GM12878 (cell line): ENCODE results near the gene MCTP2. TPM values are rescaled to one million over a fixed set of nuclear protein-coding genes. Genes with fewer than 3 reads are reported as not detected.

Experiments
- ATAC-seq: fragments of 200-7000 bp; cut with Tn5 transposase; 3 replicates; pipeline ENCODE4 v1.9.1; 2020; ENCODE audit warnings: mild to moderate bottlenecking, moderate library complexity
- BruUV-seq: library from RNA; stranded (reverse); fragments of 400-500 nt; replicated peaks from 2 replicates; lab custom pipeline; 2021; lab: Mats Ljungman, UMichigan
- CTCF ChIA-PET: fragments of 300-600 bp; sonication (Branson Sonifier 250); formaldehyde crosslinking; extraction: SDS; loops from one replicate; lab custom pipeline; 2021; ENCODE audit warnings: inconsistent platforms; lab: Yijun Ruan, JAX
- POLR2A ChIA-PET: fragments of 350-600 bp; formaldehyde crosslinking; extraction: SDS; loops from one replicate; lab custom pipeline; 2021; ENCODE audit warnings: inconsistent platforms; lab: Charles Lee
- RAD21 ChIA-PET: fragments of 300-600 bp; sonication (Branson Sonifier 250); formaldehyde crosslinking; loops from one replicate; lab custom pipeline; 2023; ENCODE audit warnings: antibody characterized with exemption; ENCODE audit not compliant: unreplicated experiment; lab: Charles Lee
- SMC1A ChIA-PET: fragments of 300-600 bp; sonication (Branson Sonifier 250); formaldehyde crosslinking; loops from one replicate; lab custom pipeline; 2023; ENCODE audit not compliant: unreplicated experiment, uncharacterized antibody; lab: Charles Lee
- DNase-seq: peaks from one replicate; pipeline ENCODE4 v3.0.0-alpha.2; 2011; ENCODE audit warnings: low read depth, low spot score
- FAIRE-seq: peaks from 3 replicates; lab custom pipeline; 2011; peaks lifted over from hg19 to GRCh38; lab: Jason Lieb, UNC
- H2AFZ ChIP-seq: 2 replicates; pipeline ENCODE4 v1.6.0; 2011; ENCODE audit warnings: low read depth, low read length, control low read depth; ENCODE audit not compliant: control insufficient read depth
- H3K27ac ChIP-seq: 2 replicates; pipeline ENCODE4 v1.5.1; 2011; ENCODE audit warnings: control low read depth; ENCODE audit not compliant: control insufficient read depth, insufficient read depth
- H3K27me3 ChIP-seq, 2 experiments: replicated peaks in 1 of 2; 2 replicates each; pipeline versions ENCODE4 v1.6.0 to v1.6.1; 2011; ENCODE audit warnings: low read length in 1 of 2; ENCODE audit not compliant: control insufficient read depth in 2 of 2, insufficient read depth in 2 of 2
- H3K36me3 ChIP-seq, 2 experiments: 2 replicates each; pipeline ENCODE4 v1.5.1; 2011; ENCODE audit warnings: low read length in 1 of 2; ENCODE audit not compliant: control insufficient read depth in 2 of 2, insufficient read depth in 2 of 2
- H3K4me1 ChIP-seq: 2 replicates; pipeline ENCODE4 v1.6.1; 2011; ENCODE audit warnings: mild to moderate bottlenecking, low read length, moderate library complexity, mixed read lengths; ENCODE audit not compliant: control insufficient read depth, insufficient read depth
- H3K4me2 ChIP-seq: 2 replicates; pipeline ENCODE4 v1.6.0; 2011; ENCODE audit warnings: control low read depth; ENCODE audit not compliant: control insufficient read depth, insufficient read depth
- H3K4me3 ChIP-seq: fragments of 200-600 bp; sonication (generic); 2 replicates; pipeline ENCODE4 v1.5.1; 2016
- H3K79me2 ChIP-seq: 2 replicates; pipeline ENCODE4 v1.6.0; 2011; ENCODE audit warnings: low read length; ENCODE audit not compliant: control insufficient read depth, insufficient read depth
- H3K9ac ChIP-seq: 2 replicates; pipeline ENCODE4 v1.8.0; 2011; ENCODE audit warnings: low read length, control low read depth, mixed read lengths; ENCODE audit not compliant: control insufficient read depth, insufficient read depth
- H3K9me3 ChIP-seq: replicated peaks from 3 replicates; pipeline ENCODE4 v1.5.1; 2011; ENCODE audit warnings: mild to moderate bottlenecking, low read length; ENCODE audit not compliant: control insufficient read depth, insufficient read depth
- H4K20me1 ChIP-seq: 2 replicates; pipeline ENCODE4 v1.6.0; 2011; ENCODE audit not compliant: control insufficient read depth, insufficient read depth
- CBX5 ChIP-seq: sonication (generic); IDR thresholded peaks from 2 replicates; pipeline ENCODE4 v1.6.1; 2016; ENCODE audit warnings: low read depth, moderate library complexity, mild to moderate bottlenecking, inconsistent platforms
- DPF2 ChIP-seq: fragments of 450-650 bp; IDR thresholded peaks from 2 replicates; pipeline ENCODE4 v1.6.1; 2017; ENCODE audit warnings: mild to moderate bottlenecking
- FOXK2 ChIP-seq: fragments of 450-650 bp; IDR thresholded peaks from 2 replicates; pipeline ENCODE4 v1.6.1; 2017; ENCODE audit warnings: mild to moderate bottlenecking, moderate library complexity
- FOXM1 ChIP-seq: IDR thresholded peaks from 2 replicates; pipeline ENCODE4 v1.6.1; 2012; ENCODE audit warnings: low read depth, mild to moderate bottlenecking, inconsistent platforms, low read length, moderate library complexity
- IKZF1 ChIP-seq: fragments of 450-650 bp; conservative IDR thresholded peaks from 2 replicates; pipeline ENCODE4 v1.6.1; 2017; ENCODE audit warnings: antibody characterized with exemption, mild to moderate bottlenecking
- NFYB ChIP-seq: IDR thresholded peaks from 2 replicates; pipeline ENCODE4 v1.6.1; 2011; ENCODE audit warnings: low read depth, mild to moderate bottlenecking, low read length, improper control_type of control experiment, moderate library complexity; ENCODE audit not compliant: insufficient read depth
- NR2F1 ChIP-seq: fragments of 450-650 bp; conservative IDR thresholded peaks from 2 replicates; pipeline ENCODE4 v1.6.1; 2017; ENCODE audit warnings: mild to moderate bottlenecking
- SIX5 ChIP-seq: IDR thresholded peaks from 2 replicates; pipeline ENCODE4 v1.6.1; 2011; ENCODE audit warnings: mild to moderate bottlenecking, low read depth, low read length, moderate library complexity; ENCODE audit not compliant: severe bottlenecking
- TCF12 ChIP-seq: IDR thresholded peaks from 2 replicates; pipeline ENCODE4 v1.6.1; 2011; ENCODE audit warnings: low read depth, mild to moderate bottlenecking, low read length
- WGBS: methylation state at CpG from one replicate; pipeline ENCODE4 v1.1.6; 2016; ENCODE audit warnings: low lambda C conversion rate; ENCODE audit not compliant: insufficient replicate concordance, insufficient coverage; ENCODE audit errors: missing lambda C conversion rate; 5-methylcytosine and 5-hydroxymethylcytosine counted together
- in situ Hi-C: fragments of 300-500 bp; cut with MboI; formaldehyde crosslinking; loops from 9 replicates; pipeline ENCODE4 v1.14.3; 2018; ENCODE audit warnings: mixed read lengths
- intact Hi-C: fragments of 100-400 bp; cut with micrococcal nuclease; formaldehyde crosslinking; loops from one replicate; pipeline ENCODE4 v1.14.2; 2022; ENCODE audit not compliant: unreplicated experiment
- polyA plus RNA-seq, 11 experiments: library from polyadenylated mRNA; depleted of rRNA in 4 of 11; unstranded in 6 of 11; stranded (reverse) in 5 of 11; fragments of >200 nt; fragmentation: Nextera tagmentation in 4 of 11; fragmentation: Illumina TruSeq in 1 of 11; extraction: Ambion mirVana in 4 of 11; extraction: Trizol in 1 of 11; gene quantifications; 1 replicate in 1 of 11; 2 replicates in 10 of 11; pipeline versions ENCODE4 v1.2.1 to v1.2.3, GENCODE V29; 2011 to 2016; ENCODE audit warnings: inconsistent platforms in 2 of 11, missing spikeins in 2 of 11, low read depth in 1 of 11
- total RNA-seq, 4 experiments: library from RNA; depleted of rRNA in 3 of 4; stranded (reverse); fragments of >200 nt in 3 of 4; fragmentation: Illumina TruSeq in 1 of 4; extraction: Trizol in 1 of 4; gene quantifications; 2 replicates each; pipeline versions ENCODE4 v1.2.1 to v1.2.3, GENCODE V29; 2013 to 2021
- TF ChIP-seq, protein P1 (sequence below): fragments of 450-650 bp; IDR thresholded peaks from 2 replicates; pipeline ENCODE4 v1.6.1; 2017; ENCODE audit warnings: mild to moderate bottlenecking, moderate library complexity

Gene MCTP2
- total and polyA plus RNA-seq, 10 of the 15 experiments (the other 5 are each of a cell fraction or from before 2014, with no cell fraction given): 0.24 to 48.5 (median 0.88) TPM

DNA sequence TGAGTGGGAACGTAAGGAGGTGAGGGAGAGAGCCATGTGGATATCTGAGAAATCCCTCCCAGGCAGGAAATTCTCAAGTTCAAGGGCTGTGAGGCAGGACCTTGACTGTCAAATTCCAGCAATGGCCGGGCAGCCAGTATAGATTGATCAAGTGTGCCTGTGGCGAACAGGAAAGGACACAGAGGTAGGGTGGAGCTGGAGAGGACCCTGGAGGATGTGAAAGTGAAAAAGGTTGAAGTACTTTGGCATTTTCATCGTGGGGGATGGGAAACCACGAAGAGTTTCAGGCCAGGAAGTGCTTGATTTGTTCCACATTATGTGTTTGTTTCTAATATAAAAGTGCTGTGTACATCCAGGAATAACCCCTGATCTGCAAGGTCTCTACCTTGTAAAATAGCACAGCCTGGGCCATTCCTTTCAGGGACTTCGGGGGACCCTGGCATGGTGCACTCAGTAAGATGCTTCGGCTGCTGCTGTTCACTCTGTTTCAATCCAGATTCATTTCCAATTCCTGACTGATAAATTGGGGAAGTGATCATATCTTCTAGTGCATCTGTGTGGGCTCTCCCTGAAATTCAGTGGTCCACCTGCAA, 156.6 kb downstream of the MCTP2 start:
- CTCF ChIA-PET: interaction anchor here (0.9 to 1.5 kb wide), 5 partner anchors 8 to 223 kb away, joined by 3 to 6 read pairs (median 4); no protein-coding TSS in a partner anchor
- H3K27ac ChIP-seq: no peak overlapping the region
- no TSS peak for BruUV-seq
- no peaks in the 10 kb centered on the region for H3K36me3 ChIP-seq
- no peaks in the 10 kb centered on the region for H4K20me1 ChIP-seq
- H2AFZ ChIP-seq: no peak overlapping the region
- H3K9me3 ChIP-seq: no peaks in the 10 kb centered on the region
- no peak overlapping the region for H3K4me2 ChIP-seq
- in situ Hi-C loops: no loop called here
- 22% methylated on average over 7 of the region's 7 CpGs for WGBS
- H3K79me2 ChIP-seq: no peaks in the 10 kb centered on the region
- POLR2A ChIA-PET: no interaction called here
- RAD21 ChIA-PET: no interaction called here
- no peak overlapping the region for H3K4me3 ChIP-seq
- DNase-seq: peak; percentile 5
- ATAC-seq: peak; percentile 57
- TF ChIP-seq IKZF1 (peak; percentile 23; the same call in 1 of the 2 replicates), FOXK2 (no peak)
- TF ChIP-seq, all 136 proteins: peak for 1
- FAIRE-seq: no peak
- intact Hi-C loops: no loop called here
- SMC1A ChIA-PET: interaction anchor here (1.5 kb wide), 1 partner anchor 10 kb away, joined by 5 read pairs; no protein-coding TSS in a partner anchor
- Histone ChIP-seq H3K9ac (no peak overlapping the region), H3K27me3 (no peaks in the 10 kb centered on the region), H3K4me1 (peaks cover 4% of the 10 kb centered on the region; the same call in 1 of the 2 replicates)

DNA sequence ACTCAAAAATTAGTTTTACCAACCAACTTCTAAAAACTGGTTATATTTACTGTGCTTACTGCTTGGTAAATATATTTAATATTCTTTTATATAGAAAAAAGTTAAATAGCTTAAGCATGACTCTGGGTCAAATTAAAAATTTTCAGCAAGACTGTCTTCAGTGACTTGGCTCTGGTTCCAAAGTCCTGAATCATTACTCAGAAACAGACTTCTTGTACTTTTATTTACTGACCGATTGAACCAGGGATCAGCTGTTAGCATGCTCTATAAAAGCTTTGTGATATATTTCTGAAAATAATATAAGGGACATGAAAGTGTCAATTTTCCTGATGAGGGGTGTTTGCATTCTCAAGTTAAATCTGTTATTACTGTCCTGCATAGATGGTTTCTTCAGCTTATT, 164.3 kb downstream of the MCTP2 start:
- ATAC-seq: no peak
- no peak overlapping the region for H3K9ac ChIP-seq
- H3K79me2 ChIP-seq: no peaks in the 10 kb centered on the region
- TF ChIP-seq FOXM1 (no peak), DPF2 (no peak), NFYB (no peak), CBX5 (no peak), SIX5 (no peak), TCF12 (no peak), NR2F1 (no peak)
- TF ChIP-seq, protein P1, sequence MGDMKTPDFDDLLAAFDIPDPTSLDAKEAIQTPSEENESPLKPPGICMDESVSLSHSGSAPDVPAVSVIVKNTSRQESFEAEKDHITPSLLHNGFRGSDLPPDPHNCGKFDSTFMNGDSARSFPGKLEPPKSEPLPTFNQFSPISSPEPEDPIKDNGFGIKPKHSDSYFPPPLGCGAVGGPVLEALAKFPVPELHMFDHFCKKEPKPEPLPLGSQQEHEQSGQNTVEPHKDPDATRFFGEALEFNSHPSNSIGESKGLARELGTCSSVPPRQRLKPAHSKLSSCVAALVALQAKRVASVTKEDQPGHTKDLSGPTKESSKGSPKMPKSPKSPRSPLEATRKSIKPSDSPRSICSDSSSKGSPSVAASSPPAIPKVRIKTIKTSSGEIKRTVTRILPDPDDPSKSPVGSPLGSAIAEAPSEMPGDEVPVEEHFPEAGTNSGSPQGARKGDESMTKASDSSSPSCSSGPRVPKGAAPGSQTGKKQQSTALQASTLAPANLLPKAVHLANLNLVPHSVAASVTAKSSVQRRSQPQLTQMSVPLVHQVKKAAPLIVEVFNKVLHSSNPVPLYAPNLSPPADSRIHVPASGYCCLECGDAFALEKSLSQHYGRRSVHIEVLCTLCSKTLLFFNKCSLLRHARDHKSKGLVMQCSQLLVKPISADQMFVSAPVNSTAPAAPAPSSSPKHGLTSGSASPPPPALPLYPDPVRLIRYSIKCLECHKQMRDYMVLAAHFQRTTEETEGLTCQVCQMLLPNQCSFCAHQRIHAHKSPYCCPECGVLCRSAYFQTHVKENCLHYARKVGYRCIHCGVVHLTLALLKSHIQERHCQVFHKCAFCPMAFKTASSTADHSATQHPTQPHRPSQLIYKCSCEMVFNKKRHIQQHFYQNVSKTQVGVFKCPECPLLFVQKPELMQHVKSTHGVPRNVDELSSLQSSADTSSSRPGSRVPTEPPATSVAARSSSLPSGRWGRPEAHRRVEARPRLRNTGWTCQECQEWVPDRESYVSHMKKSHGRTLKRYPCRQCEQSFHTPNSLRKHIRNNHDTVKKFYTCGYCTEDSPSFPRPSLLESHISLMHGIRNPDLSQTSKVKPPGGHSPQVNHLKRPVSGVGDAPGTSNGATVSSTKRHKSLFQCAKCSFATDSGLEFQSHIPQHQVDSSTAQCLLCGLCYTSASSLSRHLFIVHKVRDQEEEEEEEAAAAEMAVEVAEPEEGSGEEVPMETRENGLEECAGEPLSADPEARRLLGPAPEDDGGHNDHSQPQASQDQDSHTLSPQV: no peak
- ChIA-PET POLR2A (no interaction called here), CTCF (interaction anchor here (0.9 to 1.5 kb wide), 4 partner anchors 8 to 21 kb away, joined by 3 to 8 read pairs (median 4); no protein-coding TSS in a partner anchor), RAD21 (no interaction called here), SMC1A (interaction anchor here (0.9 to 1.5 kb wide), 5 partner anchors 10 to 231 kb away, joined by 3 to 5 read pairs (median 3); no protein-coding TSS in a partner anchor)
- no peak overlapping the region for H3K27ac ChIP-seq
- no peak overlapping the region for H3K4me3 ChIP-seq
- no TSS peak for BruUV-seq
- H4K20me1 ChIP-seq: no peaks in the 10 kb centered on the region
- FAIRE-seq: no peak
- no peaks in the 10 kb centered on the region for H3K36me3 ChIP-seq
- H3K9me3 ChIP-seq: no peaks in the 10 kb centered on the region
- in situ Hi-C loops: no loop called here
- no peak for DNase-seq
- no peak overlapping the region for H3K4me2 ChIP-seq
- intact Hi-C loops: no loop called here
- no peaks in the 10 kb centered on the region for H3K4me1 ChIP-seq
- H3K27me3 ChIP-seq: no peaks in the 10 kb centered on the region
- 71% methylated on average over 1 of the region's 1 CpG for WGBS
- no peak overlapping the region for H2AFZ ChIP-seq
